HepG2 (cell line): ENCODE data around the gene PSEN1. TPM values are rescaled to one million over a fixed set of nuclear protein-coding genes. Genes with fewer than 3 reads are reported as not detected.

Experiments
- ATAC-seq: fragments of 200-7000 bp; cut with Tn5 transposase; 3 replicates; pipeline ENCODE4 v1.9.1; 2020; ENCODE audit warnings: mild to moderate bottlenecking, moderate library complexity
- BruUV-seq: library from RNA; stranded (reverse); fragments of 400-500 nt; replicated peaks from 2 replicates; lab custom pipeline; 2021; lab: Mats Ljungman, UMichigan
- CTCF ChIA-PET: fragments of 300-600 bp; formaldehyde crosslinking; extraction: SDS; loops from one replicate; lab custom pipeline; 2021; ENCODE audit warnings: low total read pairs, inconsistent platforms, low intra/inter-chr PET ratio; lab: Yijun Ruan, JAX
- POLR2A ChIA-PET: fragments of 350-600 bp; sonication (Branson Sonifier 250); formaldehyde crosslinking; loops from one replicate; lab custom pipeline; 2020; ENCODE audit warnings: antibody characterized with exemption, inconsistent platforms; lab: Yijun Ruan, JAX
- DNase-seq: peaks from one replicate; pipeline ENCODE4 v3.0.0-alpha.2; 2015; ENCODE audit warnings: low spot score
- FAIRE-seq: peaks from 3 replicates; lab custom pipeline; 2011; peaks lifted over from hg19 to GRCh38; lab: Jason Lieb, UNC
- H2AFZ ChIP-seq: one replicate; pipeline ENCODE4 v1.6.1; 2011; ENCODE audit warnings: low read length, inconsistent platforms
- H3K27ac ChIP-seq: fragments of 300-600 bp; 3 replicates; pipeline ENCODE4 v1.8.0; 2011; ENCODE audit warnings: mixed run types, mild to moderate bottlenecking, mixed read lengths, low read length, inconsistent platforms; ENCODE audit not compliant: insufficient read depth; ENCODE audit errors: extremely low read length
- H3K27me3 ChIP-seq, 2 experiments: fragments of 200-600 bp in 1 of 2; 2 replicates in 1 of 2; 3 replicates in 1 of 2; pipeline versions ENCODE4 v1.6.0 to v1.8.0; 2011; ENCODE audit warnings: low read length in 2 of 2, mild to moderate bottlenecking in 2 of 2, moderate library complexity in 2 of 2, inconsistent platforms in 1 of 2; ENCODE audit not compliant: insufficient read depth in 2 of 2, control insufficient read depth in 1 of 2
- H3K36me3 ChIP-seq, 2 experiments: fragments of 200-600 bp in 1 of 2; replicated peaks in 1 of 2; 2 replicates in 1 of 2; 3 replicates in 1 of 2; pipeline versions ENCODE4 v1.5.1 to v1.8.0; 2011; ENCODE audit warnings: low read length in 2 of 2, inconsistent platforms in 1 of 2; ENCODE audit not compliant: insufficient read depth in 2 of 2, control insufficient read depth in 1 of 2
- H3K4me1 ChIP-seq: 2 replicates; pipeline ENCODE4 v1.5.1; 2012; ENCODE audit warnings: low read length, inconsistent platforms; ENCODE audit not compliant: insufficient read depth
- H3K4me2 ChIP-seq: 2 replicates; pipeline ENCODE4 v1.6.0; 2011; ENCODE audit warnings: low read depth, low read length, inconsistent platforms
- H3K4me3 ChIP-seq, 3 experiments: fragments of 200-600 bp in 1 of 3; sonication (generic), shearing (Covaris generic) in 1 of 3; replicated peaks in 1 of 3; 2 replicates each; pipeline ENCODE4 v1.5.1; 2011 to 2016; ENCODE audit warnings: low read length in 3 of 3, inconsistent platforms in 2 of 3, low read depth in 2 of 3, mild to moderate bottlenecking in 2 of 3, control low read depth in 1 of 3, mixed read lengths in 1 of 3; ENCODE audit not compliant: insufficient read depth in 1 of 3
- H3K79me2 ChIP-seq: one replicate; pipeline ENCODE4 v1.6.1; 2011; ENCODE audit warnings: low read length, inconsistent platforms; ENCODE audit not compliant: insufficient read depth
- H3K9ac ChIP-seq: 2 replicates; pipeline ENCODE4 v1.6.0; 2011; ENCODE audit warnings: mild to moderate bottlenecking, low read depth, low read length, inconsistent platforms; ENCODE audit not compliant: insufficient read depth
- H3K9me3 ChIP-seq: 2 replicates; pipeline ENCODE4 v1.5.1; 2012; ENCODE audit warnings: mild to moderate bottlenecking, low read length
- H4K20me1 ChIP-seq: 2 replicates; pipeline ENCODE4 v1.6.0; 2011; ENCODE audit warnings: inconsistent platforms, mild to moderate bottlenecking, low read length, moderate library complexity; ENCODE audit not compliant: insufficient read depth
- BCL6 ChIP-seq: IDR thresholded peaks from 2 replicates; pipeline ENCODE4 v1.6.1; 2016; ENCODE audit warnings: missing genetic modification reagents, missing compliant biosample characterization
- MATR3 ChIP-seq: sonication (generic); formaldehyde crosslinking; IDR thresholded peaks from 2 replicates; pipeline ENCODE4 v1.4.0; 2020; ENCODE audit warnings: missing genetic modification reagents
- MAZ ChIP-seq, 2 experiments: sonication (generic) in 1 of 2; formaldehyde crosslinking in 1 of 2; IDR thresholded peaks; 2 replicates each; pipeline versions ENCODE4 v1.5.0 to v1.6.1; 2012 to 2020; ENCODE audit warnings: low read depth in 2 of 2, mild to moderate bottlenecking in 2 of 2, borderline replicate concordance in 1 of 2, improper control_type of control experiment in 1 of 2, low read length in 1 of 2, missing genetic modification reagents in 1 of 2, moderate library complexity in 1 of 2
- NR3C1 ChIP-seq: sonication (generic); formaldehyde crosslinking; IDR thresholded peaks from 2 replicates; pipeline ENCODE4 v1.4.0; 2020; ENCODE audit warnings: missing genetic modification reagents
- PHB2 ChIP-seq: fragments of 450-650 bp; IDR thresholded peaks from 2 replicates; pipeline ENCODE4 v1.6.1; 2018; ENCODE audit not compliant: partially characterized antibody
- SRSF4 ChIP-seq: fragments of 200-400 bp; formaldehyde crosslinking; IDR thresholded peaks from one replicate; pipeline ENCODE4 v1.6.1; 2018; ENCODE audit warnings: mild to moderate bottlenecking, low read depth, low read length, moderate library complexity; ENCODE audit not compliant: poor library complexity, severe bottlenecking
- XBP1 ChIP-seq: sonication (generic); formaldehyde crosslinking; IDR thresholded peaks from 2 replicates; pipeline ENCODE4 v1.5.0; 2020; ENCODE audit warnings: missing genetic modification reagents
- ZNF10 ChIP-seq: sonication (generic); formaldehyde crosslinking; IDR thresholded peaks from 2 replicates; pipeline ENCODE4 v1.4.0; 2020; ENCODE audit warnings: mild to moderate bottlenecking, low read depth, missing genetic modification reagents, borderline replicate concordance
- ZNF362 ChIP-seq: sonication (generic); formaldehyde crosslinking; IDR thresholded peaks from 2 replicates; pipeline ENCODE4 v1.4.0; 2020; ENCODE audit warnings: missing genetic modification reagents, mild to moderate bottlenecking, borderline replicate concordance
- WGBS: methylation state at CpG from one replicate; pipeline ENCODE4 v1.1.6; 2017; ENCODE audit warnings: low lambda C conversion rate; 5-methylcytosine and 5-hydroxymethylcytosine counted together
- in situ Hi-C: cut with HindIII; loops from 2 replicates; pipeline ENCODE4 v1.10.0; 2017; ENCODE audit warnings: low pct_unique_long_range_greater_than_20kb; ENCODE audit not compliant: extremely low pct_ligation_motif_present
- intact Hi-C: fragments of 100-400 bp; cut with micrococcal nuclease; formaldehyde crosslinking; loops from one replicate; pipeline ENCODE4 v1.10.0; 2022; ENCODE audit not compliant: unreplicated experiment
- polyA plus RNA-seq, 8 experiments: library from polyadenylated mRNA; depleted of rRNA in 3 of 8; stranded (reverse) in 7 of 8; unstranded in 1 of 8; fragments of >200 nt; fragmentation: Illumina TruSeq in 4 of 8; extraction: Trizol in 4 of 8; gene quantifications; 2 replicates each; pipeline versions ENCODE4 v1.2.1 to v1.2.3, GENCODE V29; 2011 to 2016; ENCODE audit warnings: low read depth in 4 of 8, missing spikeins in 1 of 8, mixed read lengths in 1 of 8; ENCODE audit not compliant: insufficient read depth in 1 of 8
- total RNA-seq, 5 experiments: library from RNA; depleted of rRNA; stranded (reverse); fragments of >200 nt; fragmentation: Illumina TruSeq; extraction: Trizol; gene quantifications; 2 replicates each; pipeline ENCODE4 v1.2.3, GENCODE V29; 2016; ENCODE audit warnings: low read depth in 1 of 5

Gene PSEN1
- total and polyA plus RNA-seq, 2 of the 13 experiments (the other 11 are each of a cell fraction or from before 2014, with no cell fraction given) = 12.5 to 26.6 TPM

DNA sequence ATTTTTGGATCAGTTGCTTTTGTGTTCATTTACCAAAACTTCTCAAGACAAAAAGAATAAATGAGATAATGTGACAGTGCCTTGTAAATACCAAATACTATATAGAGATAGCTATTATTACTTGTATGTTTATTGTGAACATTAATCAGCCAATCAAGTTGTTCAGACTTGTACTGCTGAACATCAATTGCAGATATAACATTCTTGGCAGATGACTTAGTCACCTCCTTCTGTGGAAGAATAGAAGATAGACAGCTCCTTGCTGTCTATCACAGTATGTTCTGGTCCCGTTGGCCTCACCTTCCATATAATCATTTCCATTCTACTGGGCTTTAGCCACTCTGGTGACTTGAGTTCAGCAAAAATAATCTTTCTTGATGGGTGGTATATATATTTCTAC lies 30.1 kb downstream of the PSEN1 start (continued):
- TF ChIP-seq BCL6 (CRISPR knock-in tag) (no peak), MAZ (IDR thresholded peaks at IDR 0.05; ENCODE audit: borderline replicate concordance, low read depth, low read length) (no peak), MAZ (CRISPR knock-in tag; IDR thresholded peaks at IDR 0.05; ENCODE audit: low read depth) (no peak)

DNA sequence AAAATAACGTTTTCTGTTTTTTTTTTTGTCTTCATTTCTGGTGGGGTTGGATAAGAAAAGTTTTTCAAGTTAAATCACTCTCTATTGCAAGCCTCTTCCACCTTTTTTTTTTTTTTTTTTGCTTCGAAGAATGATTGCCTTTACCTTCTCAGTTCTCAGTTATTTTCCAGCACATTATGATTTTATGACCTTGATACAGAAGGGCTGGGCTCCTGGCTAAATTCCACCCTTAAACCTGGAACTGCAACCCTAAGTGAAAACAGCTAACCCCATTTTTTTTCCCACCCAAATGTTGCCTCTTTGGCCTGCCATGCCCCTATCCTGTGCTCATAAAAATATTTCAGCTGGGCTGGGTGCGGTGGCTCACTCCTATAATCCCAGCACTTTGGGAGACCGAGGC lies 31.4 kb downstream of the PSEN1 start:
- no peak overlapping the region for H3K4me2 ChIP-seq
- POLR2A ChIA-PET = no interaction called here
- no peaks in the 10 kb centered on the region for H4K20me1 ChIP-seq
- no peak overlapping the region for H3K27ac ChIP-seq
- peaks cover 9 to 39% of the 10 kb centered on the region in 2 experiments; a peak in 4 of 5 replicates for H3K36me3 ChIP-seq
- 90% methylated on average over 4 of the region's 4 CpGs for WGBS
- H3K79me2 ChIP-seq = no peaks in the 10 kb centered on the region
- DNase-seq (no peak), ATAC-seq (no peak), FAIRE-seq (no peak)
- H2AFZ ChIP-seq = no peak overlapping the region
- no TSS peak for BruUV-seq
- H3K9ac ChIP-seq = no peak overlapping the region
- TF ChIP-seq XBP1 (CRISPR knock-in tag) (no peak), MATR3 (CRISPR knock-in tag) (no peak), PHB2 (no peak), SRSF4 (no peak), NR3C1 (CRISPR knock-in tag) (no peak), ZNF10 (CRISPR knock-in tag) (no peak), ZNF362 (CRISPR knock-in tag) (no peak)
- H3K4me1 ChIP-seq = no peaks in the 10 kb centered on the region
- in situ Hi-C loops (loop anchor here (10.0 kb wide), 1 partner anchor 297 kb away; no protein-coding TSS in a partner anchor), intact Hi-C loops (no loop called here)
- H3K9me3 ChIP-seq = no peaks in the 10 kb centered on the region
- H3K4me3 ChIP-seq = no peak overlapping the region
- CTCF ChIA-PET = no interaction called here
- no peaks in the 10 kb centered on the region for H3K27me3 ChIP-seq
